ENCODE measurements around the gene NAA15.
"Not testable (repeated sequence)": the region's sequence is repeated elsewhere in the genome, so short reads cannot be mapped to it uniquely, and the experiment has no call there.

NAA15 gene

DNA sequence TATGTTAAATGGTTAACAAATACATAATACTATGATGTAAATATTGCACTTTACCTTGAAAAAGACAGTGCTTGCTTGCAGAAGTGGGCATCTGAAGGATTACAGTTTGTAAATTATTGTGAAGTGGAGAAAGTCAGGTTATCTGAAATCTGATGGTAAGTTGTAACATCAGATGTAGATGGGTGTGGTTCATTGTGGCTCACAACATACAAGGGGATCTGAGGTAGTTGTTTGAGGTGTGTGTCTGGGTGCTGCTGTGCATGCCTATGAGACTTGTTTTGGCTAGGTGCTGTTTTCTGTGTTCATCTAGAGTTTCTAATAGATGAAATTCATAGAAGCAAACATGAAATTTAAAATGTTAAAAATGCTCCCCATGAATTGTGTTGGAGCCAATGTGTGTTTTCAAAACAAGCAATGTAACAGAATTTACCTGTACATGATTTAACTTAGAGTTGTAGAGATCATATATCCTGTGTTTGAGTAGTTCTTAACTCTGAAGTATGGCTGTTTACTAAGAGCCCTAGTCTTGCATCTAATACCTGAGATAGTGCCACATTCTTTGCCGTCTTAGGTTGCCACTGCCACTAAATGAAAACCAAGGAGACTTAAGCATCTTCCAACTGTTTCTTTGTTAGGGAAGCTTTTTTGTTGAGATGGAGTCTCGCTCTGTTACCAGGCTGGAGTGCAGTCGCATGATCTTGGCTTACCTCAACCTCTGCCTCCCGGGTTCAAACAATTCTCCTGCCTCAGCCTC lies 12.9 kb downstream of the NAA15 start:
- TF ChIP-seq, protein P1, sequence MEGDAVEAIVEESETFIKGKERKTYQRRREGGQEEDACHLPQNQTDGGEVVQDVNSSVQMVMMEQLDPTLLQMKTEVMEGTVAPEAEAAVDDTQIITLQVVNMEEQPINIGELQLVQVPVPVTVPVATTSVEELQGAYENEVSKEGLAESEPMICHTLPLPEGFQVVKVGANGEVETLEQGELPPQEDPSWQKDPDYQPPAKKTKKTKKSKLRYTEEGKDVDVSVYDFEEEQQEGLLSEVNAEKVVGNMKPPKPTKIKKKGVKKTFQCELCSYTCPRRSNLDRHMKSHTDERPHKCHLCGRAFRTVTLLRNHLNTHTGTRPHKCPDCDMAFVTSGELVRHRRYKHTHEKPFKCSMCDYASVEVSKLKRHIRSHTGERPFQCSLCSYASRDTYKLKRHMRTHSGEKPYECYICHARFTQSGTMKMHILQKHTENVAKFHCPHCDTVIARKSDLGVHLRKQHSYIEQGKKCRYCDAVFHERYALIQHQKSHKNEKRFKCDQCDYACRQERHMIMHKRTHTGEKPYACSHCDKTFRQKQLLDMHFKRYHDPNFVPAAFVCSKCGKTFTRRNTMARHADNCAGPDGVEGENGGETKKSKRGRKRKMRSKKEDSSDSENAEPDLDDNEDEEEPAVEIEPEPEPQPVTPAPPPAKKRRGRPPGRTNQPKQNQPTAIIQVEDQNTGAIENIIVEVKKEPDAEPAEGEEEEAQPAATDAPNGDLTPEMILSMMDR (IDR thresholded peaks at IDR 0.05) = no peak
- H3K9me3 Mint-ChIP-seq = peaks cover 42% of the 10 kb centered on the region
- H3K4me1 Mint-ChIP-seq = no peaks in the 10 kb centered on the region
- peaks cover 85% of the 10 kb centered on the region for H3K36me3 Mint-ChIP-seq (ENCODE audit: low read depth)
- no peaks in the 10 kb centered on the region for H3K27me3 Mint-ChIP-seq (ENCODE audit: low read depth, poor library complexity)
- no peak overlapping the region for H3K4me3 Mint-ChIP-seq
- peak overlapping the region; percentile 57 for H3K27ac Mint-ChIP-seq
- no peak for DNase-seq

DNA sequence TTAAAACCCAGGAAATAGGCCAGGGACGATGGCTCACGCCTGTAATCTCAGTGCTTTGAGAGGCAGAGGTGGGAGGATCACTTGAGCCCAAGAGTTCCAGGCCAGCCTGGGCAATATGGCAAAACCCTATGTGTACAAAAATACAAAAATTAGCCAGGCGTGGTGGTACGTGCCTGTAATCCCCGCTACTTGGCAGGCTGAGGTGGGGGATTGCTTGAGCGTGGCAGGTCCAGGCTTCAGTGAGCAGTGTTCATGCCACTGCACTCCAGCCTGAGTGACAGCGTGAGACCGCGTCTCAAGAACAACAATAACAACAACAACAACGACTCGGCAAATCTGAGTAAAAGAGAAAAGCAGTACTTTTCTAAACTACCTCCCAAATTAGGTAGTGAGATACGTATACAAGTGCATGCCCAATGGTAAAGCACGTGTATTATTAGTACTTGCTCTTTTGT lies 13.9 kb downstream of the NAA15 start:
- H3K4me3 Mint-ChIP-seq = no peak overlapping the region
- peaks cover 52% of the 10 kb centered on the region for H3K9me3 Mint-ChIP-seq
- no peaks in the 10 kb centered on the region for H3K4me1 Mint-ChIP-seq
- TF ChIP-seq, protein P1 (IDR thresholded peaks at IDR 0.05) = no peak
- H3K36me3 Mint-ChIP-seq (ENCODE audit: low read depth) = peaks cover 86% of the 10 kb centered on the region
- DNase-seq = no peak
- no peaks in the 10 kb centered on the region for H3K27me3 Mint-ChIP-seq (ENCODE audit: low read depth, poor library complexity)
- peak overlapping the region; percentile 57 for H3K27ac Mint-ChIP-seq

DNA sequence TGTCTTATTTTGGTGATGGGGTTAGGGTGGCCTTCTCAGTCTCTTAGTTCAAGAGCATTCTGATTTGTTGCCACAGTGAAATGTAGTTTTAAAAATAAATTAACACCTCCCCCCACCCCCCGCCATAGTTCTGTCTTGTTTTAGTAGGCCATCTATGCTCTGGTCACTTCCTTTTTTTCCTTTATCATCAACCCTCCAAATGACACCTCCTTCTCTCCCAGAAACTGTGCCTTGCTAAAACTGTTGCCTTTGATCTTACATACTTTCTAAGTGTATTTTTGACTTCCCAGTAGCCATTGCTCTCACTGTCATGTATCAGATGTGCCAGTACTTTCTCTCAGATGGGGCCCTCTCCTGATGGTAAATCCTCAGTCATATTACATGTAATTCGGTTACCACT lies 15.4 kb downstream of the NAA15 start:
- Mint-ChIP-seq H3K9me3 (peaks cover 66% of the 10 kb centered on the region), H3K36me3 (ENCODE audit: low read depth) (peaks cover 91% of the 10 kb centered on the region), H3K4me3 (no peak overlapping the region), H3K4me1 (no peaks in the 10 kb centered on the region), H3K27ac (no peak overlapping the region), H3K27me3 (ENCODE audit: low read depth, poor library complexity) (no peaks in the 10 kb centered on the region)
- TF ChIP-seq, protein P1 (IDR thresholded peaks at IDR 0.05) = no peak
- no peak for DNase-seq

DNA sequence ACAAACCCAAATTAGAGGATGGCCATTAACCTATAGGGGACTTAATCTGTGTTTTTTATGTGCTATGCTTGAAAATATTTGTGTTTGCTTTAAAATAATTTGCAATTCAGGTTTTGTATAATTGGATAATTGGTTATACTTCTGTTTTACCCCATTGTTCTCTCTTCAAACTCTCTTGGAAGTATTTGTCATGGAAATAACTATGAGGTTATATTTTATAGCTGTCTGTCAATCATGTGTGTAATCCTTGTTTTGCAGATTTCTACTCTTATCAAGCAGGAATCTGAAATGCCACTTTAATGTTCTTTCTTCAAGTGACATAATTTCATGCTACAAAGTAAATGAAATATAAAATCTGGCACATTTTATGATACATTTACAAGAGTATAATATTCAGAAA lies 16.3 kb downstream of the NAA15 start:
- Mint-ChIP-seq H3K4me1 (no peaks in the 10 kb centered on the region), H3K27ac (no peak overlapping the region), H3K36me3 (ENCODE audit: low read depth) (peaks cover 91% of the 10 kb centered on the region)

DNA sequence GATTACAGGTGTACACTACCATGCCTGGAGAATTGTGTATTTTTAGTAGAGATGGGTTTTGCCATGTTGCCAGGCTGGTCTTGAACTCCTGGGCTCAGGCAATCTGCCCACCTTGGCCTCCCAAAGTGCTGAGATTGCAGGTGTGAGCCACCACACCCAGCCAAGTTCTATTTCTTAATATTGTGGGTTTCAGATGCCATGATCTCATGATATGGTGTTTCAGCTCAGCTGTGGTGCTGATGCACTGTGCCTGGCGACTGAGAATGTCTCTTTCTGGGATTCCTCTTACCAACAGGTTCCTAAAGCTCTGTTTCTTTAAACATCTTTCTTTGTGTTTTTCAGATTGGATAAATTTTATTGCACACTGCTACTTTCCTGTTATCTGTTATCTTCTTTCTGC lies 18.3 kb downstream of the NAA15 start:
- Mint-ChIP-seq H3K4me3 (no peak overlapping the region), H3K9me3 (peaks cover 67% of the 10 kb centered on the region), H3K4me1 (no peaks in the 10 kb centered on the region), H3K36me3 (ENCODE audit: low read depth) (peaks cover 78% of the 10 kb centered on the region), H3K27me3 (ENCODE audit: low read depth, poor library complexity) (no peaks in the 10 kb centered on the region), H3K27ac (no peak overlapping the region)
- TF ChIP-seq, protein P1 (IDR thresholded peaks at IDR 0.05) = no peak
- DNase-seq = no peak

More for the DNA sequence above, 16.3 kb downstream of the NAA15 start:
- Mint-ChIP-seq H3K27me3 (ENCODE audit: low read depth, poor library complexity) (no peaks in the 10 kb centered on the region), H3K4me3 (no peak overlapping the region), H3K9me3 (peaks cover 74% of the 10 kb centered on the region)
- TF ChIP-seq, protein P1 (IDR thresholded peaks at IDR 0.05) = no peak
- DNase-seq = no peak

DNA sequence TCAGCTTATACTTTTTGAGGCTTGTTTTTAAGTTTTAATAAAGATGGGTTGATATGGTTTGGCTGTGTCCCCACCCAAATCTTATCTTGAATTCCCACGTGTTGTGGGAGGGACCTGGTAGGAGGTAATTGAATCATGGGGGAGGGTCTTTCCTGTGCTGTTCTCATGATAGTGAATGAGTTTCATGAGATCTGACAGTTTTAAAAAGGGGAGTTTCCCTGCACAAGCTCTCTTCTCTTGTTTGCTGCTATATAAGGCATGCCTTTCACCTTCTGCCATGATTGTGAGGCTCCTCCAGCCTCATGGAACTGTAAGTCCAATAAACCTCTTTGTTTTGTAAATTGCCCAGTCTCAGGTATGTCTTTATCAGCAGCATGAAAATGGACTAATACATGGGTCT lies 20.8 kb downstream of the NAA15 start:
- H3K4me3 Mint-ChIP-seq; H3K27me3 Mint-ChIP-seq (ENCODE audit: low read depth, poor library complexity); H3K4me1 Mint-ChIP-seq; H3K27ac Mint-ChIP-seq; DNase-seq: not testable (repeated sequence)
- H3K9me3 Mint-ChIP-seq = peaks cover 45% of the 10 kb centered on the region
- H3K36me3 Mint-ChIP-seq (ENCODE audit: low read depth) = peaks cover 77% of the 10 kb centered on the region

DNA sequence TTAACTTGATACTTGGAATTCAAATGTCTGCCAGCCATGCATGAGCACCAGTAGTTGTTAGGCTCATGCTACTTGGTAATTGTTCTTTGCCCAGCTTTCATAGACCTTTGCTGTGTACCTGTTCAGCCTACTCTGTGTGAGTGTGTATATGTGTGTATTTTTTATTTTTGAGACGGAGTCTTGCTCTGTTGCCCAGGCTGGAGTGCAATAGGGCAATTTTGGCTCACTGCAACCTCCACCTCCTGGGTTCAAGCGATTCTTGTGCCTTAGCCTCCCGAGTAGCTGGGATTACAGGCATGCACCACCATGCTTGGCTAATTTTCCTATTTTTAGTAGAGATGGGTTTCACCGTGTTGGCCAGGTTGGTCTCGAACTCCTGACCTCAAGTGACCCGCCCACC lies 21.2 kb downstream of the NAA15 start:
- peaks cover 46% of the 10 kb centered on the region for H3K9me3 Mint-ChIP-seq
- peaks cover 77% of the 10 kb centered on the region for H3K36me3 Mint-ChIP-seq (ENCODE audit: low read depth)
- DNase-seq = not testable (repeated sequence)

More for the DNA sequence above, 21.2 kb downstream of the NAA15 start:
- H3K27ac Mint-ChIP-seq; H3K27me3 Mint-ChIP-seq (ENCODE audit: low read depth, poor library complexity); H3K4me1 Mint-ChIP-seq; H3K4me3 Mint-ChIP-seq: not testable (repeated sequence)

Measured in nephron progenitor cell (in vitro differentiated cells).